K562 (cell line): ENCODE data around the gene SLCO3A1. TPM values are rescaled to one million over a fixed set of nuclear protein-coding genes. Genes with fewer than 3 reads are reported as not detected.

ENCODE experiments used
- ATAC-seq: fragments of 200-7000 bp; cut with Tn5 transposase; 3 replicates; pipeline ENCODE4 v1.9.1; 2020; ENCODE audit warnings: moderate library complexity
- BruUV-seq: library from RNA; stranded (reverse); fragments of 400-500 nt; replicated peaks from 2 replicates; lab custom pipeline; 2021; lab: Mats Ljungman, UMichigan
- CTCF ChIA-PET: fragments of 300-600 bp; formaldehyde crosslinking; extraction: SDS; loops from one replicate; lab custom pipeline; 2021; ENCODE audit warnings: low intra/inter-chr PET ratio; lab: Yijun Ruan, JAX
- POLR2A ChIA-PET: fragments of 300-600, 350-650 bp; sonication (Branson Sonifier 250); formaldehyde crosslinking; extraction: SDS; loops from one replicate; lab custom pipeline; 2021; ENCODE audit warnings: antibody characterized with exemption, inconsistent platforms; lab: Yijun Ruan, JAX
- DNase-seq, 4 experiments: peaks; one replicate each; pipeline versions ENCODE4 v3.0.0 to v3.0.0-alpha.2; 2011 to 2018; ENCODE audit warnings: low spot score in 3 of 4, mixed read lengths in 3 of 4; ENCODE audit errors: extremely low read depth in 1 of 4
- FAIRE-seq: peaks from 2 replicates; lab custom pipeline; 2011; peaks lifted over from hg19 to GRCh38; lab: Jason Lieb, UNC
- H2AFZ ChIP-seq: 2 replicates; pipeline ENCODE4 v1.6.0; 2011; ENCODE audit warnings: low read depth, low read length, control low read depth, inconsistent platforms
- H3K27ac ChIP-seq: fragments of 200-600 bp; 3 replicates; pipeline ENCODE4 v1.8.0; 2011; ENCODE audit warnings: low read depth, mild to moderate bottlenecking, control low read depth, inconsistent platforms, low read length, moderate library complexity, mixed read lengths; ENCODE audit errors: extremely low read depth
- H3K27me3 ChIP-seq, 2 experiments: fragments of 300-600 bp in 1 of 2; 2 replicates in 1 of 2; 3 replicates in 1 of 2; pipeline versions ENCODE4 v1.6.0 to v1.8.0; 2011; ENCODE audit warnings: inconsistent platforms in 2 of 2, low read length in 2 of 2, mild to moderate bottlenecking in 1 of 2, mixed read lengths in 1 of 2, moderate library complexity in 1 of 2; ENCODE audit not compliant: control insufficient read depth in 2 of 2, insufficient read depth in 2 of 2
- H3K36me3 ChIP-seq: fragments of 300-600 bp; 3 replicates; pipeline ENCODE4 v1.8.0; 2011; ENCODE audit warnings: mild to moderate bottlenecking, low read length, inconsistent platforms; ENCODE audit not compliant: control insufficient read depth, insufficient read depth
- H3K4me1 ChIP-seq, 2 experiments: fragments of 200-600 bp in 1 of 2; replicated peaks in 1 of 2; 2 replicates in 1 of 2; 3 replicates in 1 of 2; pipeline versions ENCODE4 v1.5.1 to v1.8.0; 2011; ENCODE audit warnings: inconsistent platforms in 2 of 2, low read length in 2 of 2, mild to moderate bottlenecking in 1 of 2, mixed read lengths in 1 of 2, moderate library complexity in 1 of 2; ENCODE audit not compliant: control insufficient read depth in 2 of 2, insufficient read depth in 2 of 2
- H3K4me2 ChIP-seq: 2 replicates; pipeline ENCODE4 v1.6.1; 2011; ENCODE audit warnings: low read length, control low read depth, inconsistent platforms, mixed read lengths; ENCODE audit not compliant: insufficient read depth
- H3K4me3 ChIP-seq: fragments of 200-600 bp; sonication (generic), shearing (Covaris generic); 2 replicates; pipeline ENCODE4 v1.5.1; 2016; ENCODE audit warnings: control low read depth, inconsistent platforms
- H3K79me2 ChIP-seq: fragments of 200-600 bp; 3 replicates; pipeline ENCODE4 v1.8.0; 2011; ENCODE audit warnings: low read length, inconsistent platforms; ENCODE audit not compliant: control insufficient read depth, insufficient read depth
- H3K9ac ChIP-seq, 2 experiments: 2 replicates each; pipeline versions ENCODE4 v1.6.0 to v1.6.1; 2011; ENCODE audit warnings: low read depth in 2 of 2, low read length in 2 of 2, control low read depth in 1 of 2, inconsistent platforms in 1 of 2, mild to moderate bottlenecking in 1 of 2, mixed read lengths in 1 of 2; ENCODE audit not compliant: insufficient read depth in 1 of 2
- H3K9me1 ChIP-seq: one replicate; pipeline ENCODE4 v1.6.0; 2011; ENCODE audit warnings: inconsistent platforms, mild to moderate bottlenecking, low read length, moderate library complexity; ENCODE audit not compliant: control insufficient read depth, insufficient read depth
- H3K9me3 ChIP-seq: replicated peaks from 2 replicates; pipeline ENCODE4 v1.5.1; 2011; ENCODE audit warnings: low read depth, low read length, inconsistent platforms; ENCODE audit not compliant: control insufficient read depth, insufficient read depth
- H4K20me1 ChIP-seq: replicated peaks from 2 replicates; pipeline ENCODE4 v1.6.1; 2011; ENCODE audit warnings: low read length, inconsistent platforms, mixed read lengths; ENCODE audit not compliant: control insufficient read depth, insufficient read depth
- CBFB ChIP-seq: sonication (generic); formaldehyde crosslinking; IDR thresholded peaks from 2 replicates; pipeline ENCODE4 v1.4.0; 2020; ENCODE audit warnings: mild to moderate bottlenecking, missing genetic modification reagents
- CHD2 ChIP-seq: IDR thresholded peaks from 2 replicates; pipeline ENCODE4 v1.6.1; 2011; ENCODE audit warnings: low read depth, low read length
- EGR1 ChIP-seq: fragments of 450-650 bp; conservative IDR thresholded peaks from 2 replicates; pipeline ENCODE4 v1.6.1; 2017; ENCODE audit warnings: mild to moderate bottlenecking
- NCOA6 ChIP-seq: fragments of 450-650 bp; IDR thresholded peaks from 2 replicates; pipeline ENCODE4 v1.6.1; 2017; ENCODE audit warnings: mild to moderate bottlenecking
- ZBTB1 ChIP-seq: sonication (generic); formaldehyde crosslinking; IDR thresholded peaks from 2 replicates; pipeline ENCODE4 v1.8.1; 2023; ENCODE audit warnings: missing genetic modification reagents, low read depth, mild to moderate bottlenecking, borderline replicate concordance
- ZBTB17 ChIP-seq: fragments of 450-650 bp; formaldehyde crosslinking; IDR thresholded peaks from 2 replicates; pipeline ENCODE4 v1.4.0; 2020; ENCODE audit warnings: mild to moderate bottlenecking
- WGBS: fragments of 100-300 bp; shearing (Covaris generic); methylation state at CpG from one replicate; pipeline ENCODE4 v1.1.6; 2016; ENCODE audit warnings: low coverage, mixed read lengths; ENCODE audit not compliant: insufficient coverage; ENCODE audit errors: missing lambda C conversion rate; 5-methylcytosine and 5-hydroxymethylcytosine counted together
- in situ Hi-C: fragments of 300-500 bp; cut with MboI; formaldehyde crosslinking; loops from 4 replicates; pipeline ENCODE4 v1.15.0; 2018; ENCODE audit warnings: inconsistent platforms, mixed read lengths
- intact Hi-C: fragments of 100-400 bp; cut with micrococcal nuclease; formaldehyde crosslinking; loops from 2 replicates; pipeline ENCODE4 v1.14.2; 2022
- polyA plus RNA-seq, 8 experiments: library from polyadenylated mRNA; depleted of rRNA in 4 of 8; stranded (reverse) in 5 of 8; unstranded in 3 of 8; fragments of >200 nt; fragmentation: Nextera tagmentation in 2 of 8; fragmentation: Illumina TruSeq in 1 of 8; extraction: Ambion mirVana in 2 of 8; extraction: Trizol in 1 of 8; gene quantifications; 2 replicates each; pipeline versions ENCODE4 v1.2.1 to v1.2.3, GENCODE V29; 2011 to 2014; ENCODE audit warnings: inconsistent platforms in 1 of 8, missing spikeins in 1 of 8
- total RNA-seq, 7 experiments: library from RNA; depleted of rRNA in 6 of 7; stranded (reverse); fragments of >200 nt in 6 of 7; fragmentation: Illumina TruSeq in 2 of 7; extraction: Trizol in 2 of 7; gene quantifications; 2 replicates each; pipeline versions ENCODE4 v1.2.1 to v1.2.3, GENCODE V29; 2011 to 2021; ENCODE audit warnings: low replicate concordance in 1 of 7
- TF ChIP-seq, protein P1 (sequence below): fragments of 250-450 bp; sonication (Bioruptor Pico); IDR thresholded peaks from 2 replicates; pipeline ENCODE4 v1.9.0; 2021; ENCODE audit warnings: mild to moderate bottlenecking

The SLCO3A1 gene
- total and polyA plus RNA-seq, 9 of the 15 experiments (the other 6 are each of a cell fraction or from before 2014, with no cell fraction given) = 0.01 to 0.84 (median 0.06) TPM; not detected in 3

DNA sequence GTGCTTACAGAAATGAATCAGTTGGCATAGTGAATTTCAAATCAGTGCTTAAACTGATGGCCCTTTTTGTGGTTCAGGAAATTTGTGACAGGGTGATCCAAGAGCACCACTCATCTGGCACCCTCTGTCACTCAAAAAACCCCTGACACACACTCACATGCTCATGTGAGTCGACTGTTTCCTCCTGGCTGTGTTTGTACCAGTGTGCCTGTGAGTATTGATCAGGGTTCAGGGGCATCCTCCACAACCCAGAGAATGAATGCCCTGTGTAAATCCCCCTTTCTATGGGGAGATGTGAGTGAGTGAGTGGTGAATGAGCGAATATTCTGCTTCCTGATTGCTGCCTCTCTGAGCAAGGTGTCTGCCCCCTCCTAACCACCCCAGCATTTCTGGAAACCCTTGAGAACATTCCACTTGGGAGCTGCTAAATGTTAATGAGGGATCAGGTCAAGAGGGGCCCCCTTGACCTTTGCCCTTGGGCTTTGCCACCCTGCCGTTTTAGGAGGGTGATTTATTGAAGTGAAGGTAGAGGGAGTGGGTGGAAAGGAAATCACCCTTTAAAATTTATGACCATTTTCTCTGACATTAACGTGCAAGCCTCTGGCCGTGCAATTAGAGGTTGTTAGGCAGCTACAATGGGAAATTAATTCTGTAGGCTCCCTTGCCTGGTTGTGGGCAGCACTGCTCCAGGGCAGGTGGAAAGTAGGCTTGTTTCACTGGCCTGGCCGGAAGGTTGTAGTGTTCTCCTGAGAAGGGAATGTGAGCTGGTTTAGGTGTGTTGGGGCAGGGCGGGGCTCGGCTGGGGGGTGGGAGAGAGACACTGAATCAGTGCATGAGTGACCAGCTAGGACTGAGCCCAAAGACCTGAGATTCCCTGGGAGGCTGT, 87.2 kb downstream of the SLCO3A1 start:
- H3K4me2 ChIP-seq = no peak overlapping the region

More for the DNA sequence above, 87.2 kb downstream of the SLCO3A1 start:
- Histone ChIP-seq H3K4me3 (no peak overlapping the region), H3K9me3 (no peaks in the 10 kb centered on the region), H3K36me3 (no peaks in the 10 kb centered on the region), H3K4me1 (no peaks in the 10 kb centered on the region), H3K27me3 (peaks cover 2 to 9% of the 10 kb centered on the region in 2 experiments; a peak in 2 of 5 replicates), H3K9me1 (no peaks in the 10 kb centered on the region), H2AFZ (no peak overlapping the region), H3K79me2 (no peaks in the 10 kb centered on the region), H3K9ac (no peak overlapping the region), H4K20me1 (no peaks in the 10 kb centered on the region), H3K27ac (no peak overlapping the region)
- in situ Hi-C loops (no loop called here), intact Hi-C loops (no loop called here)
- ATAC-seq (no peak), FAIRE-seq (no peak), DNase-seq (no peak)
- TF ChIP-seq, protein P1, sequence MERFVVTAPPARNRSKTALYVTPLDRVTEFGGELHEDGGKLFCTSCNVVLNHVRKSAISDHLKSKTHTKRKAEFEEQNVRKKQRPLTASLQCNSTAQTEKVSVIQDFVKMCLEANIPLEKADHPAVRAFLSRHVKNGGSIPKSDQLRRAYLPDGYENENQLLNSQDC (CRISPR knock-in tag) = no peak
- no peak for TF ChIP-seq ZBTB17 (CRISPR knock-in tag)
- TF ChIP-seq NCOA6 = no peak
- no peak for TF ChIP-seq CBFB (CRISPR knock-in tag)
- no peak for TF ChIP-seq ZBTB1 (CRISPR knock-in tag)
- TF ChIP-seq CHD2 = no peak
- no peak for TF ChIP-seq EGR1
- no TSS peak for BruUV-seq
- ChIA-PET POLR2A (no interaction called here), CTCF (no interaction called here)
- WGBS = 0% methylated on average over 8 of the region's 8 CpGs
